H7 (cell line): ENCODE results near the gene CLDN10. TPM values are rescaled to one million over a fixed set of nuclear protein-coding genes. Genes with fewer than 3 reads are reported as not detected.

Experiments used
- DNase-seq: peaks from one replicate; pipeline ENCODE4 v3.0.0; 2012
- H3K27me3 ChIP-seq: 2 replicates; pipeline ENCODE4 v1.6.0; 2011; ENCODE audit warnings: mild to moderate bottlenecking, low read length; ENCODE audit not compliant: control insufficient read depth, insufficient read depth
- H3K36me3 ChIP-seq: replicated peaks from 2 replicates; pipeline ENCODE4 v1.5.1; 2011; ENCODE audit warnings: low read length; ENCODE audit not compliant: control insufficient read depth, insufficient read depth
- H3K4me3 ChIP-seq: 2 replicates; pipeline ENCODE4 v1.5.1; 2011; ENCODE audit warnings: low read depth, mild to moderate bottlenecking, control low read depth, low read length, moderate library complexity; ENCODE audit not compliant: insufficient read depth
- total RNA-seq: library from RNA; depleted of rRNA; stranded (reverse); fragments of >200 nt; shearing (Covaris generic); gene quantifications from 2 replicates; pipeline ENCODE4 v1.2.3, GENCODE V29; 2014; rRNA removed

Gene CLDN10
- total RNA-seq, 1 experiment from 2014 or later: 17.8 TPM

DNA sequence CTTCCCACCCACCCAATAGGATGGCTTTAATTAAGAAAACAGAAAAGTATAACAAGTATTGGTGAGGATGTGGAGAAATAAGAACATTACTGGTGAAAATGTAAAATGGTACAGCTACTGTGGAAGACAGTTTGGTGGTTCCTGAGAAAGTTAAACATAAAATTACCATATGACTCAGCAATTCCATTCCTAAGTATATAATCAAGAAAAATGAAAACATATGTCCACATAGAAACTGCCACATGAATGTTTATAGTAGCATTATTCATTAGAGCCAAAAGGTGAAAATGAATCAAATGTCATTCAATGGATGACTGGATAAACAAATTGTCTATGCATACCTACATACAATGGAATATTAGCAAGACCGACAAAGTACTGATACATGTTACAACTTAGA, 75.1 kb downstream of the CLDN10 start:
- DNase-seq: no peak
- H3K4me3 ChIP-seq: no peak overlapping the region
- H3K36me3 ChIP-seq: peaks cover 5% of the 10 kb centered on the region
- H3K27me3 ChIP-seq: no peaks in the 10 kb centered on the region

DNA sequence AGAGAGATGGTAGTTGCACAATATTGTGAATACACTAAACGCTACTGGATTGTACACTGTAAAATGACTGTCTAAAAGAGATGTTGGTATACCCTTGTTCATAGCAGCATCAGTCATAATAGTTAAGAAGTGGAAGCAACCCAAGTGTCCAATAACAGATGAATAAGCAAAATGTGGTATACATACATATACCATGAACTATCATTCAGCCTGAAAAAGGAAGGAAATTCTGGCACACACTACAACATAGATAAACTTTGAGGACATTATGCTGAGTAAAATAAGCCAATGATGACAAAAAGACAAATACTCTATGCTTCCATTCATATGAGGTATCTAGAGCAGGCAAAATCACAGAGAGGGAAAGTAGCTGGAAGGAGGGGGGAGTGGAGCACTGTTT, 76.0 kb downstream of the CLDN10 start:
- Histone ChIP-seq H3K27me3 (no peaks in the 10 kb centered on the region), H3K36me3 (peaks cover 3% of the 10 kb centered on the region), H3K4me3 (no peak overlapping the region)
- no peak for DNase-seq

DNA sequence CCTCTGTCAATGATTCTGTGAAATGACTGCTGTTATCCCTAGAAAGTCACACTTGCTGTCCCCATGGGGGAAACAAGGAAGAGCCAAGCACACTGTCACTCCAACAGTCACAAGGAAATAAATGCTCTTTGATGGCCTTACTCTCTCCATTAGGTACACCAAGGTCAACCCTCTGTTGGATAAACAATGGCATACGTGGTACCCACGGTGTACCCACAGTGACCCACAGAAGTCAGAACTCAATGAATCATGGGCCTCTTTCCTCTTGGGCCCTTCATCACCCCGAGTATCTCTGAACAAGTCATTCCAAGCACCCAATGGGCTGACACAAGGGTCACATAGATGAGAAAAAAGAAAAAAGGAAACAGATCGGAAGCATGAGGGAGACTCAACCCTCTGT, 76.6 kb downstream of the CLDN10 start:
- no peak overlapping the region for H3K4me3 ChIP-seq
- DNase-seq: no peak
- H3K27me3 ChIP-seq: no peaks in the 10 kb centered on the region
- H3K36me3 ChIP-seq: peaks cover 3% of the 10 kb centered on the region

Other genes with a start within 250 kb of the CLDN10 start
- gene DZIP1, start 92.0 kb downstream of the CLDN10 start, total RNA-seq: 21.4 and 22.9 TPM in 2 replicates
- 14.0 and 18.7 TPM in 2 replicates for gene DNAJC3, start 124.4 kb downstream of the CLDN10 start, total RNA-seq